Transverse colon (tissue), 4 donors: ENCODE data around the gene SLC16A13. TPM values are rescaled to one million over a fixed set of nuclear protein-coding genes. Genes with fewer than 3 reads are reported as not detected.
A peak's percentile ranks its signal among the peaks of the same experiment; 100 is the strongest.

ENCODE experiments used
- DNase-seq: peaks from one replicate; pipeline ENCODE4 v3.0.0-alpha.2; 2019
- H3K27ac ChIP-seq, 4 donors: fragments of 200-600 bp; sonication (generic); 2 replicates each; pipeline ENCODE4 v1.5.1; 2016 to 2018; ENCODE audit warnings: inconsistent platforms in 4 of 4
- H3K27me3 ChIP-seq: fragments of 200-600 bp; sonication (generic); 2 replicates; pipeline ENCODE4 v1.5.1; 2017; ENCODE audit warnings: inconsistent platforms
- H3K36me3 ChIP-seq, 4 donors: fragments of 200-600 bp; sonication (generic); 2 replicates each; pipeline ENCODE4 v1.5.1; 2017 to 2019; ENCODE audit warnings: inconsistent platforms in 4 of 4
- H3K4me1 ChIP-seq, 4 donors: fragments of 200-600 bp; sonication (generic); 2 replicates each; pipeline ENCODE4 v1.5.1; 2017 to 2020; ENCODE audit warnings: inconsistent platforms in 4 of 4
- H3K4me3 ChIP-seq, 4 donors: fragments of 200-600 bp; sonication (generic); 1 replicate in 1 of 4; 2 replicates in 3 of 4; pipeline versions ENCODE4 v1.5.1 to v1.6.1; 2017 to 2019; ENCODE audit warnings: inconsistent platforms in 4 of 4
- H3K9me3 ChIP-seq, 2 donors: fragments of 200-600 bp; sonication (generic); 2 replicates each; pipeline ENCODE4 v1.5.1; 2017 to 2019; ENCODE audit warnings: inconsistent platforms in 2 of 2
- EP300 ChIP-seq: sonication (generic); formaldehyde crosslinking; IDR thresholded peaks from one replicate; pipeline ENCODE4 v1.6.1; 2017; ENCODE audit warnings: antibody characterized with exemption, low read depth
- POLR2A ChIP-seq: fragments of 450-650 bp; IDR thresholded peaks from one replicate; pipeline ENCODE4 v1.6.1; 2016; ENCODE audit warnings: antibody characterized with exemption, mild to moderate bottlenecking, moderate library complexity
- POLR2AphosphoS5 ChIP-seq, 3 donors: sonication (generic); formaldehyde crosslinking; IDR thresholded peaks; one replicate each; pipeline ENCODE4 v1.6.1; 2016; ENCODE audit warnings: antibody characterized with exemption in 3 of 3
- WGBS, 2 donors: methylation state at CpG; one replicate each; pipeline ENCODE4 v1.1.5; 2018; ENCODE audit warnings: low coverage in 1 of 2; 5-methylcytosine and 5-hydroxymethylcytosine counted together
- in situ Hi-C, 4 donors: fragments of 200-750 bp; cut with MboI; loops; one replicate each; pipeline versions ENCODE4 v1.15.0 to v1.15.1; 2017; ENCODE audit warnings: low sequenced_read_pairs in 3 of 4, low pct_ligation_motif_present in 1 of 4, low pct_unique_long_range_greater_than_20kb in 1 of 4
- intact Hi-C: fragments of 100-400 bp; cut with DNase I; formaldehyde crosslinking; loops from one replicate; pipeline ENCODE4 v1.15.1; 2023; ENCODE audit warnings: low total_unique reads
- total RNA-seq, 4 donors: library from RNA; depleted of rRNA; stranded (reverse); fragments of >200 nt; gene quantifications; one replicate each; pipeline ENCODE4 v1.1.0, GENCODE V29; 2016
- TF ChIP-seq, protein P1 (sequence below), 5 experiments: fragments of 200-600 bp in 3 of 5; fragments of 450-650 bp in 2 of 5; sonication (generic) in 3 of 5; IDR thresholded peaks; 1 replicate in 2 of 5; 2 replicates in 3 of 5; pipeline ENCODE4 v1.5.1; 2016 to 2017; ENCODE audit warnings: antibody characterized with exemption in 5 of 5, inconsistent platforms in 3 of 5, mild to moderate bottlenecking in 2 of 5, moderate library complexity in 1 of 5

Gene SLC16A13
- total RNA-seq, 4 donors from 2014 or later = 2.4 to 8.6 (median 3.5) TPM; not detected in 1

GRCh38 chr17:7005716-7006115 lies 30.1 kb upstream of the SLC16A13 start:
- in situ Hi-C loops = loop anchor here in 3 of 4 donors (5.0 to 25.0 kb wide), 4 partner anchors 93 to 368 kb away; partner anchors contain the start of genes C17orf100 (in 1 of the 3), KIAA0753 (in 1 of the 3), MED31 (in 1 of the 3) and TXNDC17 (in 1 of the 3)
- no peak overlapping the region for H3K4me3 ChIP-seq
- no peak for TF ChIP-seq POLR2A
- no peak for TF ChIP-seq EP300
- TF ChIP-seq, protein P1, sequence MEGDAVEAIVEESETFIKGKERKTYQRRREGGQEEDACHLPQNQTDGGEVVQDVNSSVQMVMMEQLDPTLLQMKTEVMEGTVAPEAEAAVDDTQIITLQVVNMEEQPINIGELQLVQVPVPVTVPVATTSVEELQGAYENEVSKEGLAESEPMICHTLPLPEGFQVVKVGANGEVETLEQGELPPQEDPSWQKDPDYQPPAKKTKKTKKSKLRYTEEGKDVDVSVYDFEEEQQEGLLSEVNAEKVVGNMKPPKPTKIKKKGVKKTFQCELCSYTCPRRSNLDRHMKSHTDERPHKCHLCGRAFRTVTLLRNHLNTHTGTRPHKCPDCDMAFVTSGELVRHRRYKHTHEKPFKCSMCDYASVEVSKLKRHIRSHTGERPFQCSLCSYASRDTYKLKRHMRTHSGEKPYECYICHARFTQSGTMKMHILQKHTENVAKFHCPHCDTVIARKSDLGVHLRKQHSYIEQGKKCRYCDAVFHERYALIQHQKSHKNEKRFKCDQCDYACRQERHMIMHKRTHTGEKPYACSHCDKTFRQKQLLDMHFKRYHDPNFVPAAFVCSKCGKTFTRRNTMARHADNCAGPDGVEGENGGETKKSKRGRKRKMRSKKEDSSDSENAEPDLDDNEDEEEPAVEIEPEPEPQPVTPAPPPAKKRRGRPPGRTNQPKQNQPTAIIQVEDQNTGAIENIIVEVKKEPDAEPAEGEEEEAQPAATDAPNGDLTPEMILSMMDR (IDR thresholded peaks at IDR 0.05) = no peak
- no peak for TF ChIP-seq POLR2AphosphoS5 (IDR thresholded peaks at IDR 0.05)

GRCh38 chr17:7007143-7007542 lies 28.7 kb upstream of the SLC16A13 start:
- H3K4me3 ChIP-seq = no peak overlapping the region
- 82% methylated on average over 2 of the region's 2 CpGs; no CpG with 5 or more reads in 1 of the 2 donors for WGBS, 2 donors
- no peaks in the 10 kb centered on the region for H3K27me3 ChIP-seq
- DNase-seq = no peak
- intact Hi-C loops = loop anchor here (1.0 to 10.0 kb wide), 2 partner anchors 93 to 162 kb away; no protein-coding TSS in a partner anchor
- no peak overlapping the region for H3K27ac ChIP-seq
- no peaks in the 10 kb centered on the region for H3K9me3 ChIP-seq
- peaks cover 0 to 13% (median 4%) of the 10 kb centered on the region in 4 donors for H3K36me3 ChIP-seq
- TF ChIP-seq POLR2A = no peak
- TF ChIP-seq EP300 = no peak
- TF ChIP-seq POLR2AphosphoS5 (IDR thresholded peaks at IDR 0.05) = no peak
- TF ChIP-seq, protein P1 (IDR thresholded peaks at IDR 0.05) = no peak
- in situ Hi-C loops = loop anchor here in 3 of 4 donors (5.0 to 25.0 kb wide), 4 partner anchors 95 to 370 kb away; partner anchors contain the start of genes C17orf100 (in 1 of the 3), KIAA0753 (in 1 of the 3), MED31 (in 1 of the 3) and TXNDC17 (in 1 of the 3)
- peaks cover 12 to 23% (median 19%) of the 10 kb centered on the region in 4 donors for H3K4me1 ChIP-seq

More at GRCh38 chr17:7005716-7006115, 30.1 kb upstream of the SLC16A13 start:
- no peak overlapping the region for H3K27ac ChIP-seq
- intact Hi-C loops = loop anchor here (10.0 kb wide), 1 partner anchor 161 kb away; no protein-coding TSS in a partner anchor
- 95 to 100% methylated on average over 1 to 3 of the region's 7 CpGs for WGBS, 2 donors
- peaks cover 0 to 23% (median 9%) of the 10 kb centered on the region in 4 donors for H3K36me3 ChIP-seq
- no peaks in the 10 kb centered on the region for H3K27me3 ChIP-seq
- H3K9me3 ChIP-seq = no peaks in the 10 kb centered on the region
- peaks cover 5 to 12% (median 8%) of the 10 kb centered on the region in 4 donors for H3K4me1 ChIP-seq
- DNase-seq = no peak

- H3K27me3 ChIP-seq = no peaks in the 10 kb centered on the region
- H3K4me3 ChIP-seq = no peak overlapping the region
- in situ Hi-C loops = loop anchor here in 3 of 4 donors (5.0 to 25.0 kb wide), 3 partner anchors 98 to 373 kb away; partner anchors contain the start of genes C17orf100 (in 1 of the 3), KIAA0753 (in 1 of the 3), MED31 (in 1 of the 3) and TXNDC17 (in 1 of the 3)
- no peaks in the 10 kb centered on the region for H3K9me3 ChIP-seq
- H3K4me1 ChIP-seq = peaks cover 12 to 38% (median 31%) of the 10 kb centered on the region in 4 donors
- TF ChIP-seq EP300 = no peak
- intact Hi-C loops = no loop called here
- H3K27ac ChIP-seq = no peak overlapping the region
- WGBS, 2 donors = 90 to 100% methylated on average over 2 of the region's 2 CpGs
- no peaks in the 10 kb centered on the region for H3K36me3 ChIP-seq
- DNase-seq = no peak
Observed at GRCh38 chr17:7010523-7010922, 25.3 kb upstream of the SLC16A13 start.

- no peak for TF ChIP-seq POLR2A
- no peak for TF ChIP-seq POLR2AphosphoS5 (IDR thresholded peaks at IDR 0.05)
- TF ChIP-seq EP300 = no peak
- Histone ChIP-seq H3K27me3 (no peaks in the 10 kb centered on the region), H3K4me3 (peak overlapping the region; percentile 73 to 97 (median 84)), H3K36me3 (no peaks in the 10 kb centered on the region), H3K27ac (peak overlapping the region in 3 of 4 donors; percentile 95 to 97 (median 96)), H3K9me3 (no peaks in the 10 kb centered on the region), H3K4me1 (peaks cover 12 to 46% (median 35%) of the 10 kb centered on the region in 4 donors)
- intact Hi-C loops = no loop called here
- no peak for DNase-seq
- in situ Hi-C loops = loop anchor here in 3 of 4 donors (5.0 to 25.0 kb wide), 3 partner anchors 99 to 374 kb away; partner anchors contain the start of genes C17orf100 (in 1 of the 3), KIAA0753 (in 1 of the 3), MED31 (in 1 of the 3) and TXNDC17 (in 1 of the 3)
- 37 to 50% methylated on average over 12 to 14 of the region's 14 CpGs for WGBS, 2 donors
Observed at GRCh38 chr17:7011415-7011814, 24.4 kb upstream of the SLC16A13 start.

GRCh38 chr17:7011942-7012254 lies 23.9 kb upstream of the SLC16A13 start:
- WGBS, 2 donors = 0% methylated on average over 4 to 6 of the region's 6 CpGs
- Histone ChIP-seq H3K9me3 (no peaks in the 10 kb centered on the region), H3K36me3 (no peaks in the 10 kb centered on the region), H3K4me1 (peaks cover 12 to 51% (median 35%) of the 10 kb centered on the region in 4 donors), H3K27ac (peak overlapping the region; percentile 95 to 98 (median 96)), H3K4me3 (peak overlapping the region; percentile 73 to 97 (median 84)), H3K27me3 (no peaks in the 10 kb centered on the region)
- in situ Hi-C loops = loop anchor here in 3 of 4 donors (5.0 to 25.0 kb wide), 3 partner anchors 100 to 375 kb away; partner anchors contain the start of genes C17orf100 (in 1 of the 3), KIAA0753 (in 1 of the 3), MED31 (in 1 of the 3) and TXNDC17 (in 1 of the 3)
- no peak for DNase-seq
- intact Hi-C loops = no loop called here
- TF ChIP-seq POLR2AphosphoS5 (IDR thresholded peaks at IDR 0.05) (no peak), POLR2A (no peak), EP300 (no peak)
- TF ChIP-seq, protein P1 (IDR thresholded peaks at IDR 0.05) = no peak
